ENCODE measurements around the gene TEAD2. TPM values are rescaled to one million over a fixed set of nuclear protein-coding genes. Genes with fewer than 3 reads are reported as not detected.
"Not testable (repeated sequence)": the region's sequence is repeated elsewhere in the genome, so short reads cannot be mapped to it uniquely, and the experiment has no call there.

The TEAD2 gene
- total RNA-seq, 1 donor from 2014 or later: 8.0 TPM

DNA sequence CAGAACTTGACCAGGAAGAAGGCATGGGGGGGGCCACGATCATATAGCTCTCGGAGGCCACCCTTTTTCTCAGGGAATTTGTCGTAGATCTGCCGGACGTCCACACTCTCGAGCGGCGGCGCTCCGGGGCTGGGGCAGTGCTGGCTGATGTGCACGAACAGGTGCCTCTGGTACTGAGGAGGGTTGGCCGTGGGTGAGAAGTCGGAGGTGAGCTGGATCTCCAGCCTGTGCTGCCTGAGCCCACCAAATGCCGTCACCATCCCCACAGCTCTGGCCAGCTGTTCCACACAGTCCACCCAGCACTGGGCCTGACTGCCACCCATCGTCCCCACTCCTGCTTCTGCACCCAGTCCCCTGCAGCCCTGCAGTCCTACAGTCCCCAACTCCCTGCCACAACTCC is 15.0 kb downstream of the TEAD2 start:
- no peak for ATAC-seq

DNA sequence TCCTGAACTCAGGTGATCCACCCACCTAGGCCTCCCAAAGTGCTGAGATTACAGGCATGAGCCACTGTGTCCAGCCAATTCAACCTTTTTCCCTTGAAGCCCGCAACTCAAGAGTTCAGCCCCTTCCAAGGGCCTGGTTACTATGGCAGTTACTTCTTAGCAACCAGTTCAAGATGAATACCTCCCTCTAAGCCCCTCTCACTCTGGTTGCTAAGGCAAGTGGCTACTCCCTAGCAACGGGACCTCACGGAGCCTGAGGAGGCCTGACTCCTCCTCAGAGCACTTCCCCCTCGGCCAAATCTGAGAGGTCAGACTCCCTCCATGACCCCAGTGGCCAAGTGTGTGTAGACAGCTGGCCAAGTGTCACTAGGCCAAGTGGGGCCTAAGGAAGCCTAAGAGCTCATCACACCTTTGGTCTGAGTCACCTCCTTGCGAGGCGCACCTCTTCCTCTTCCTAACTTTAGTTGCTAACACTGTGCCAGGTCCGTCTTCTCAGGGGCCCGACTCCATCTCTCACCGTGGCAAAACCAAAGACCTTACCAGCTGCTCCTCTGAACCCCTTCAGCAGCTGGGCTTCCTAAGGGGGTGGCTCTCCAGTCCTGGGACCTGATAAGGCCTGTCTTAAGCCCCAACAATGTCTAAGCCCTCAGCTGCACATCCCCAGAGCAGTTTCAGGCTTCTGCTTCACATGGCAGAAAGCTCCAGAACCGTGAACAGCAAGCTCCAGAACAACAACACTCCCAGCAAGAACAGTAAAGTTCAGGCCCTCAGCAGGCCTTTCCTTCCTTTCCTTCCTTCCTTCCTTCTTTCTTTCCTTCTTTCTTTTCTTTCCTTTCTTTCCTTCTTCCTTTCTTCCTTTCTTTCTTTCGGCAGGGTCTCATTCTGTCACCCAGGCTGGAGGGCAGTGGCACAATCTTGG is 17.5 kb downstream of the TEAD2 start:
- ATAC-seq: no peak

- ATAC-seq: no peak
Observed at GRCh38 chr19:49343123-49343522, 19.1 kb downstream of the TEAD2 start.

DNA sequence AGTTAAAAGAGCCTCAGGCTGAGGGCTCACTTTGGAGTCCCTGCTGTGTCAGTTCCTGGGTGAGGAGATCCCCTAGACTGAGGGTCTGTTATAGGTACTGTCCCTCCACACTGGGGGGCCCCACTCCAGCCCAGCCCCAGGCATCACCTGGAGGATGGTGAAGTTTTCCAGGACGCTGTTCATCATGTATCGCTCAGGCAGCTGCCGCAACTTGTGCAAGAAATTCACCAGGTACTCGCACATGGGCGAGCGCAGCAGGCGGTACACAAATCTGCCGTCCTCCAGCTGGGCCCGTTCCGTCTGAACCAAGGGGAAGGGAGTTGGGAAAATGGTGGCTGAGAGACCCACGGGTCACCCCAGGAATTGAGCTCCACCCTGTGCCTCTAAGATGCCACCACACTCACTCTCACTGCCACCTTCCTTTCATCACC is 19.9 kb downstream of the TEAD2 start:
- no peak for ATAC-seq

DNA sequence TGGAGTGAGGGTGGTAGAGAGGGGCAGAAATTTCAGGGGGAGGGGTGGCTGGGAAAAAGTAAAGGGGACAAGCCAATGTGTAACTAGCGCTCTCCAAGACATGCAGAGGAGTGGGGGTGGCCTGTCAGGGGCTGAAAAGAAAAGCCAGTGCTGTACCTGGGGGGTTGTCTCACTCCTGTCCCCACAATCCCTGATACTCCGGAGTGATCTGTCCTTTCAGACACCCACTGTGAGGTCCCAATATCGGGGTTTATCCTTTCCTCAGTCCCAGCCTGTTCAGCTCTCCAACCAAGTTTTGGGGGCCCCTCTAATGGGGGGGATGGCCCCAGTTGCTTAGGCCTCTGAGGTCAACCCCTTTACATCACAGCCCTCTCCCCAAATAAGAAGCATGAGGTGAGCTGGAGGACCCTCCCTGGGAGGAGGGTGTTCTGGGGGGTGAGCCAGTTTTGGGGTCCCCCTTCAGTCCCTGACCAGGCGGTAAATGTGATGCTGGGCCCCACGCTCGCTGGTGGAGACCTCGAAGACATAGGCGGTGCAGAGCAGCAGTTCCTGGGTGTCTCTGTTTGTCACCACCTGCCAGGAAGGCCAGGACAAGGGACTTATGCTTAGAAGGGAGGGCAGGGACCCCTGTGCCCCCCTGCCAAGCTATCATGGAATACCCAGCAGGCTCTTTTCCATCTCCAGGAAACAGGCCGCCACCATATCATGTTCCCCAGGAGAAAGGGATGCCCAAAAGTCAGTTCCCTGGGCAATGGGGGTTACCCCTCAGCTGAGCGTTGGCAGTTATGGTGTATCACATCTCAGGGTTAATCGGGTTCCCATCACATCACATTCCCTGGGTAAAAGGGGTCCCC is 21.1 kb downstream of the TEAD2 start:
- no peak for ATAC-seq

- ATAC-seq: peak; percentile 13
Observed at GRCh38 chr19:49340069-49340864, 21.9 kb downstream of the TEAD2 start.

DNA sequence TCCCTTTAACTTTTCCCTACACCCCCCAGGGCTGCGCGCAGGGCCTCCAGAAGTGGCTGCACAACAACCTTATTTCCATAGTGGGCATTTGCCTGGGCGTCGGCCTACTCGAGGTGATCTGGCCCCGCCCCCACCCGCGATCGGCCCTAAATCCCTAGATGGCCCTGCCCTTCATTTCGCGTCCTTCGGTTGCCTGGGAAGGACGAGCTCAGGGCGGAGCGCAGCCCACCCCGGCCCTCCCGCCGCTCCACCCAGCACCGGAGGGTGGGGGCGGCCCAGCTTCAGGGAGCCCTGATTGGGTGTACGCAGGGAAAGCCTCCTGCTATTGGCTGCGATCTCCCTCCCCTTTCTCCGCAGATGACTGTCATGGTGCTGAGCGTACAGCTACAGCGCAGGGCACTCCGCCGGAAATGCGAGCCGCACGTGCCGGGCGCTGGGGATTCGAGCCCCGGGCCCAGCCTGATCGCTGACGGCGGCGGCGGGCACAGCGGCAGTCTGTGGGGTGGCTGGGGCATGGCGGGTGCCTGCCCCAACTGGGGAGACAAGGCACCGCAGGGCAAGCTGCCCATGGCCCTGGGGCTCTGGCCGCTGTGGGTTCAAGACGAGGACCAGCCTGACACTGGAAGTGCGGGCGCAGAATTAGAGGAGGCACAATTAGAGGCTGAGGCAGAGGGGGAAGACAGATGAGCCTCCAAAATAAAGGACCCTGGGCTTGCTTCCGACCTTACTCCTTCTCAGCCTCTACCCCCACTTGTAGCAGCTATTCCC is 22.7 kb downstream of the TEAD2 start:
- peak; percentile 85 for ATAC-seq

DNA sequence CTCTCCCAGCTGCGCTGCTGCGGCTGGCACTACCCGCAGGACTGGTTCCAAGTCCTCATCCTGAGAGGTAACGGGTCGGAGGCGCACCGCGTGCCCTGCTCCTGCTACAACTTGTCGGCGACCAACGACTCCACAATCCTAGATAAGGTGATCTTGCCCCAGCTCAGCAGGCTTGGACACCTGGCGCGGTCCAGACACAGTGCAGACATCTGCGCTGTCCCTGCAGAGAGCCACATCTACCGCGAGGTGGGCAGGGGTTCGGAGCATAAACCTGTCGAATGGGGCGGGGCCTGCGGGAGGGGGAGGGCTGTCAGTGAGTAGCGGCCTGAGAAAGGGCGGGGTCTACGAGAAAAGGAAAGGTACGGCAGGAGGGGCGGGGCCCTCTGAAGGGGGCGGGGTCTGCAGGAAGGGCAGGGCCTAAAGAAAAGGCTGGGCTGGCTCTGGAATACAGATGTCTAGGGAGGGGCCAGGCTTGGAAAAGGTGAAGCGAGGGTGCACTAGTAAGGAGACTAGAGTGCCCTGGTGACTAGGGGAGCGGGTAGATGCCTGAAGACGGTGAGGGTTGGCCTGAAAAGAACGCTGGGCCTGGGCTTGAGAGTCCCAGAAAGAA is 23.4 kb downstream of the TEAD2 start:
- ATAC-seq: peak; percentile 82

- no peak for ATAC-seq
Observed at GRCh38 chr19:49338023-49338677, 24.1 kb downstream of the TEAD2 start.

DNA sequence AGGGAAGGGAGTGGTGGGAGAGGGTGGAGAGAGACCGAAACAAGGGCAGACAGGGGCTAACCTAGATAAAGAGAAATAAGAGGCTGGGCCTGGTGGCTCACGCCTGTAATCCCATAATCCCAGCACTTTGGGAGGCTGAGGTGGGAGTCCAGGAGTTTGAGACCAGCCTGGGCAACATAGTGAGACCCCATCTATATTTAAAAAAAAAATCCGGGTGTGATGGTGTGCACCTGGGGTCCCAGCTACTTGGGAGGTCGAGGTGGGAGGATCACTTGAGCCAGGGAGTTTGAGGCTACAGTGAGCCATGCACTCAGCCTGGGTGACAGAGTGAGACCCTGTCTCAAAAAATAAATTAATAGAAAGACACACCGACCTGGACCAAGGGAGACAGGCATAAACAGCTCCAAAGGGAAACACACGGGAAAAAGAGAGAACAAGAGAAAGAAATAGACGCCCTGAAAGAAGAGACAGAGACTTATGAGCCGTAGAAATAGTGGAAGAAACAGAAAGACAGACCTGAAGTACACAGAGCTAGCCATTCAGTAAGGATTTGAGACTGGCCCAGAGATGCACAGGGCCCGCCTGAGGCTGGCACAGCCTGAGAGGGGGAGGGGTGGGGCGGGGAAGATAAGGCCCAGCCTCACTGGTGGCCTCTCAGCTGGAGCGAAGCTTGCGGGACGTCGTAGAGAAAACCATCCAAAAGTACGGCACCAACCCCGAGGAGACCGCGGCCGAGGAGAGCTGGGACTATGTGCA is 24.8 kb downstream of the TEAD2 start:
- no peak for ATAC-seq

GRCh38 chr19:49336482-49337266 is 25.5 kb downstream of the TEAD2 start:
- no peak for ATAC-seq

- no peak for ATAC-seq
Observed at GRCh38 chr19:49335784-49336481, 26.3 kb downstream of the TEAD2 start.

DNA sequence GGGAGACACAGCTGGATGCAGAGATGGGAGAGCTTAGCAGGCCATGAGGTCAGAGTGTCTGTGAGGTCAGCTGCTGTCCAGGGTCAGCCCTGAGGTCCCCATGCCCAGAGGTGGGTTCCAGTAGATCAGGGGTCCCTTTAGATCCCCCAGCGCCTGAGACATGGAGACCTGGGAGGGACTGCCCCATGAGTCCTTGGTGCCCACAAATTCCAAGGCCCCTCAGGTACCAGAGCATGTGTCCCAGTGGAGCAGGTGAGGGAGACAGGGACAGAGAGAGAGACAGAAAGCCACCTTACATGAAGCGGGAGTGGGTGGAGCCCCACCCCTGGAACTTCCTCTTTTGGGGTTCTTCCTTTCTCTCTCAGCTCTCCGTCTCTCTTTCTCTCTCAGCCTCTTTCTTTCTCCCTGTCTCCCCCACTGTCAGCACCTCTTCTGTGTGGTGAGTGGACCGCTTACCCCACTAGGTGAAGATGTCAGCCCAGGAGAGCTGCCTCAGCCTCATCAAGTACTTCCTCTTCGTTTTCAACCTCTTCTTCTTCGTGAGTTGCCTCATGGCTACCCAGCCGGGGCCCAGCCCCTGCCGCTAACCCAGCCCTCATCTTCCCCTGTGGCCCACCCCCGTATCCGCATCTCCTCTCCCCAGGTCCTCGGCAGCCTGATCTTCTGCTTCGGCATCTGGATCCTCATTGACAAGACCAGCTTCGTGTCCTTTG is 27.0 kb downstream of the TEAD2 start, which contains the start of gene CD37:
TSS of gene CD37 (plus strand) at position 336 of the 713 bp plus-strand sequence. CDS start at position 471, 135 bp downstream.
- no peak for ATAC-seq

DNA sequence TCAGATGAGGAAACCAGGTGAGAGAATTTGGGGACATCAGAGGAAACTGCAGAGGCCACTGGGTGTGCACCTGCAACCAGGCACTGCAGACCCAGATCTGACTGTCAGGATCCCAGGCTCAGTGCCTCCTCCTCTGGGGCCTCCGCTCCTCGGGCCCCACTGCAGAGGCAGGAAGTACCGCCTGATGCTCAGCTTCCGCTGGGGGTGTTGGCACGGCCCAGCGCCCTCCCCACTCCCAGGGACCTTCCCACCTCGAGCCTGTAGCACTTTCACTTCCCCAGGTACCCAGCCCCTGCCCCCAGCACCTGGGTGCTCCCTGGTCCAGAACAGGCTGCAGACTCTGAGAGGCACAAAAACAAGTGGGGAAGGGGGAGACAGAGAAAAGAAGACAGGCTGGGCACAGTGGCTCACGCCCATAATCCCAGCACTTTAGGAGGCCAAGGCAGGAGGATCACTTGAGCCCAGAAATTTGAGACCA is 28.4 kb downstream of the TEAD2 start:
- peak; percentile 50 for ATAC-seq

GRCh38 chr19:49333418-49333805 is 28.8 kb downstream of the TEAD2 start:
- ATAC-seq: no peak

GRCh38 chr19:49332691-49333417 is 29.4 kb downstream of the TEAD2 start:
- ATAC-seq: not testable (repeated sequence)

GRCh38 chr19:49331616-49332055 is 30.6 kb downstream of the TEAD2 start:
- peak; percentile 77 for ATAC-seq

Data from esophagus mucosa (tissue), 1 donor.